Measurements from ENCODE around the gene SLC37A3.

GRCh38 chr7:140440593-140440992 lies 42.3 kb upstream of the SLC37A3 start:
- TF ChIP-seq RAD51 (IDR thresholded peaks at IDR 0.05; ENCODE audit: borderline replicate concordance) = no peak
- TF ChIP-seq CEBPB (IDR thresholded peaks at IDR 0.05; ENCODE audit: borderline replicate concordance, low read depth, low read length) = no peak
- no peak for TF ChIP-seq DRAP1 (CRISPR knock-in tag; IDR thresholded peaks at IDR 0.05)
- TF ChIP-seq REPIN1 (CRISPR knock-in tag; IDR thresholded peaks at IDR 0.05; ENCODE audit: borderline replicate concordance, low read depth) = no peak
- TF ChIP-seq PRDM15 (CRISPR knock-in tag; IDR thresholded peaks at IDR 0.05) = no peak
- TF ChIP-seq PBX3 (CRISPR knock-in tag; IDR thresholded peaks at IDR 0.05; ENCODE audit: borderline replicate concordance) = no peak
- no peak for TF ChIP-seq BRF2 (CRISPR knock-in tag; IDR thresholded peaks at IDR 0.05)
- TF ChIP-seq FOSL1 (CRISPR knock-in tag; IDR thresholded peaks at IDR 0.05; ENCODE audit: borderline replicate concordance) = no peak
- no peak for TF ChIP-seq ZNF510 (CRISPR knock-in tag; IDR thresholded peaks at IDR 0.05; ENCODE audit: low read depth)
- TF ChIP-seq TP53 (CRISPR knock-in tag; conservative IDR thresholded peaks at IDR 0.05) = no peak
- TF ChIP-seq HMGA1 (CRISPR knock-in tag; conservative IDR thresholded peaks at IDR 0.05) = no peak
- no peak for TF ChIP-seq MAX (IDR thresholded peaks at IDR 0.05)
- no peak for TF ChIP-seq SRF (IDR thresholded peaks at IDR 0.05; ENCODE audit: low read depth, low read length)
- TF ChIP-seq TBL1XR1 (IDR thresholded peaks at IDR 0.05; ENCODE audit: borderline replicate concordance, low read length, partially characterized antibody) = no peak

Measured in HepG2 (cell line).